HL-60/S4 treated with retinoic acid at 250 ng/mL for 4 days and 3 days (cell line): ENCODE data around the gene CMTM3.

Source experiments
- in situ Hi-C: fragments of 300-500 bp; cut with MboI; formaldehyde crosslinking; loops from 2 replicates; pipeline ENCODE4 v1.7.0; 2022; ENCODE audit warnings: low sequenced_read_pairs

The CMTM3 gene

GRCh38 chr16:66581246-66581952 is 23.1 kb upstream of the CMTM3 start:
- in situ Hi-C loops: loop anchor here (25.0 kb wide), 1 partner anchor 169 kb away; no protein-coding TSS in a partner anchor

- in situ Hi-C loops: loop anchor here (25.0 kb wide), 1 partner anchor 173 kb away; no protein-coding TSS in a partner anchor
Measured at GRCh38 chr16:66585481-66586239, 18.8 kb upstream of the CMTM3 start.

GRCh38 chr16:66587881-66588600 is 16.5 kb upstream of the CMTM3 start:
- in situ Hi-C loops: loop anchor here (25.0 kb wide), 1 partner anchor 176 kb away; no protein-coding TSS in a partner anchor

DNA sequence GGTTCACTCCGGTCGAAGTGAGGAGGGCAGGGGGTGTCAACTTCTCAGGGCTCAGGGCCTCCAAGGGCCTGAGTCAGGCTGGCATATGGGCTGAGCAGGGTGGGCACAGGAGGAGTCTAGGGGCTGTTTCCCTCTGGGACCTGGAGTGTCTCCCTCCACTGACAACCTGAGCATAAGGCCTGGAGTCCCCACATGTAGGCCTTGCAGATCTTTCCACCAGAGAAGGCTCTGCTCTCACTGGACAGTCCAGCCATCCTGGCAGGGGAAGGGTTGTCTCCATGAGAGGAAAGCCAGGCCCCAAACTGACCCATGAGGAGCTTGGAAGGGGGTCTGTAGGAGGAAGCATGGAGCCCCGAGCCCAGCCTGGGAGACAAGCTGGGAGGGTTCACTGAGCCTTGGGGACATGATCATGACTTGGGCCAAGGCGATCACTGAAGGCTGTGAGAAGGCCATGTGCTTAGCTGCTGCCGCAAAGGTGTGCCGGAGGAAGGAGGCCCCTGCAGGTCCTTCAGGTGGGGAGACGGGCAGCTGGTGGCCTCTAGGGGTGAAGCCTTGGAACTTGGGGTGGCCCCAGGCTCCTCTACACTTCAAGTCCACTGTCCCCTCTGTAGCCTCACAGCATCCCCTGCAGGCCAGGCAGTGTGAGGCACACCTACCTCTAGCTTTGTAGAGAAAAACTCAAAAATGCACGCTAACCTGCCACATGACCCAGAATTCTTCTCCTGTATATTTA is 15.4 kb upstream of the CMTM3 start:
- in situ Hi-C loops: loop anchor here (25.0 kb wide), 1 partner anchor 177 kb away; no protein-coding TSS in a partner anchor

DNA sequence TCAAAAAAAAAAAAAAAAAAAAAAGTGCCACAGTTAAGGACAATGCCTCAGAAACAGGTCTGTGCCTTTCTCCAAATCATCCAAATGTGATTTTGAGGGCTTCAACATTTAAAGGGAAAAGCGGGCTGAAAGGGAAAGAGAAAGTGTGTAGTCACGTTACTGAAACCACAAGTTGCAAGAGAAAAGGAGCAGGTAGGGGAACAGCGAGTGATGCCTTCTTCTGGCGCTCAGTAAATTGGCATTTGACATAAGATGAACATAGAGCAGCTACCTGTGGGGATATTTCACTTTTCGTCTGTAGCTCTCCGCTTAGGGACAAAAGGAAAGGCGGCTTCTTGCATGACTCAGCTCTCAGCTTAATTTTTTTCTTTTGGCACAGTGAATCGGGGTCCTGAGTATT is 14.2 kb upstream of the CMTM3 start:
- in situ Hi-C loops: loop anchor here (25.0 kb wide), 1 partner anchor 178 kb away; no protein-coding TSS in a partner anchor

GRCh38 chr16:66591018-66591417 is 13.5 kb upstream of the CMTM3 start:
- in situ Hi-C loops: loop anchor here (25.0 kb wide), 1 partner anchor 179 kb away; no protein-coding TSS in a partner anchor

GRCh38 chr16:66592241-66592640 is 12.3 kb upstream of the CMTM3 start:
- in situ Hi-C loops: loop anchor here (25.0 kb wide), 1 partner anchor 180 kb away; no protein-coding TSS in a partner anchor

- in situ Hi-C loops: loop anchor here (25.0 kb wide), 1 partner anchor 181 kb away; no protein-coding TSS in a partner anchor
Measured at GRCh38 chr16:66592814-66593213, 11.7 kb upstream of the CMTM3 start.

DNA sequence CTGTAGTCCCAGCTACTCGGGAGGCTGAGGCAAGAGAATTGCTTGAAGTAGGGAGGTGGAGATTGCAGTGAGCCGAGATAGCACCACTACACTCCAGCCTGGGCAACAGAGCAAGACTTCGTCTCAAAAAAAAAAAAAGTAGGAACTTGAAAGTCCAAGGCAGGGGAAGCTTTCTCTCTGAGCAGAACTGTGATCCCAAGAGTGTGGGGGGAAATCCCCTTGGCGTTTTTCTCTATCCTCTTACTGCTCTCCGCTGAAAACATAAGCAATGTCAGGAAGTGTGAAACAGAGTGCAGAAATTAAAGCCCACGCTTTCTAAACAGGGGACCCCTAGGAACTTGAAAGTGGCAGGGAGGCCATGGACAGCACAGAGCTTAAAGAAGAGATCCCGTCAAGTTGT is 9.8 kb upstream of the CMTM3 start:
- in situ Hi-C loops: loop anchor here (25.0 kb wide), 1 partner anchor 182 kb away; no protein-coding TSS in a partner anchor

DNA sequence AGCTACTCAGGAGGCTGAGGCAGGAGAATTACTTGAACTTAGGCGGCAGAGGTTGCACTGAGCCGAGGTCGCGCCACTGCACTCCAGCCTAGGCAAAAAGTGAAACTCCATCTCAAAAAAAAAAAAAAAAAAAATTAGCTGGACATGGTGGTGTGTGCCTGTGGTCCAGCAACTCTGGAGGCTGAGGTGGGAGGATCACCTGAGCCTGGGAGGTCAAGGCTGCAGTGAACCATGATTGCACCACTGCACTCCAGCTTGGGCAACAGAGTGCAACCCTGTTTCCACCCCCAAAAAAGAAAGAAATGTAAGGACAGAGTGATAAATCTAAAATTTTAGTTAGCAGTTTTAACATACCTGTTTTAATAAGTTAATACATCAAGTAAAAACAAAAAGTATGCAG is 7.9 kb upstream of the CMTM3 start:
- in situ Hi-C loops: loop anchor here (25.0 kb wide), 1 partner anchor 184 kb away; no protein-coding TSS in a partner anchor

- in situ Hi-C loops: loop anchor here (25.0 kb wide), 1 partner anchor 185 kb away; no protein-coding TSS in a partner anchor
Measured at GRCh38 chr16:66596986-66597848, 7.3 kb upstream of the CMTM3 start.

DNA sequence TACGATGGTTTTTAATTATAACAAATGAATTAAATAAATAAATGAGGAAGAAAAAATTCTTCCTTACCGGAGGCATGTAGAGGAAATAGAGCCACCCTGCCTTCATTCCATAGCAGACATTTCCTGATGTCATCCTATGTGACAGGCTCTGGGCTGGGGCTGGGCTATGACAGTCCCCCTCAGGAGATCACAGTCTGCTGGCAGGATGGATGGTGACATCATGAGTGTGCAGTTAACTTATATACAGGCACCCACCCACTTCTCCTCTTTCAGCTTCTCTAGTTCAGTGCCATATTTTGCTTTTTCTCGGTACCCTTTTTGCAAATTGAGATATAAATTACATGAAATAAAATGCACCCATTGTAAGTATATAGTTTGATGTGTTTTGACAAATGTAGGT is 6.4 kb upstream of the CMTM3 start:
- in situ Hi-C loops: loop anchor here (25.0 kb wide), 1 partner anchor 186 kb away; no protein-coding TSS in a partner anchor

- in situ Hi-C loops: loop anchor here (25.0 kb wide), 1 partner anchor 187 kb away; no protein-coding TSS in a partner anchor
Measured at GRCh38 chr16:66599726-66600125, 4.8 kb upstream of the CMTM3 start.

- in situ Hi-C loops: no loop called here
Measured at GRCh38 chr16:66600477-66600876, 4.0 kb upstream of the CMTM3 start.

DNA sequence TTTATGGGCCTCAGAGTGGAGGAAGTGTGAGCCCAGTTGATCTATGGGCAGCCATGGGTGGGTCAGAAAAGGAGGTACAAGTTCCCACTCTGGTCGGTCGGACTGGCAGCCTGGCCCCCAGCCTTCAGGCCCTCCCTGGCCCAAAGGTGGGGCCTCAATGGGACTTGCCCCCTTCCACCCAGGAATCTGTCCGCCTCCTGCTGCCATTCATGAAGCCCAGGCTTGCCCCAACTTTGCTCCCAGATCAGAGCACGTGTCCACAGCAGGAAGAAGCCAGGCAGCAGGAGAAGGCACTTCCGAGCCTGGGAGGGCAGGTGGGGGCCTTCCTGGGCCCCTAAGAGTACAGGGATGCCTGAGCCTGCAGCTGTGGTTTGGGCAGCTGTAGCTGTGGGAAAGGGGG is 3.0 kb upstream of the CMTM3 start:
- in situ Hi-C loops: no loop called here

DNA sequence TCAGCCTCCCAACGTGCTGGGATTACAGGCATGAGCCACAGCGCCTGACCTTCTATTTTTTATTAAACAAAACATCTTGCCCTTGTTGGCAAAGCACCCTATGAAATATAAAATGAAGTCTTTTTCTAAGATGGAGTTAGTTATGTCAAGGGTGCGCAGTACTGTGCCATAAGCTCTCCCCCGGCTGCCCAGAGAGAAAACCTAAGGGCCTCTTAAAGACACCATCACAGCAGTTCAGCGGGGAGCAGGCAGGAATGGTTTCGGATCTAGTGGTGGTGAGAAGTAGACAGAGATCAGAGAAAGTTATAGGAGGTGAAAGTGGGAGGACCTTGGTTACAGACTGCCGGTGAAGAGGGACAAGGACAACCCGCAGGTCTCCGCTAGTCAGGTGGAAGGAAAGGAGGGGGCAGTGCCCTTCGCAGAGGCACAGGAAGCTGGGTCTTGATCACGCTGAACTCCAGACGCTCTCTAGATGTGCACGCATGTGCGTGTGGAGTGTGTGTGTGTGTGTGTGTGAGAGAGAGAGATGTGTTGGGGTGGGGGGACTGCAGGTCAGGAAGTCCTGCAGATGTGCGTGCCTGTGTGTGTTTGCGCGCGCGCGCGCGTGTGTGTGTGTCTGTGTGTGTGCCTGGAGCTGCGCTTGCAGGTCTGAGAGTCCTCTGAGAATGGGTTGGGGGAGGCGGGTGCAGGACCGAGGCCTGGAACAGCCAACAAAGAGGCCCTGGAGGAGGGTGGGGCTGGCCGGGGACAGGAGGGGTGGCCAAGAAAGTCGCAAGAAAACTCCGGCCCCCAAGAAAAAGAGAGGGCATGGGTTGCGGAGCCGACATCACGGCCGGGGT is 748 bp upstream of the CMTM3 start:
- in situ Hi-C loops: no loop called here

GRCh38 chr16:66605177-66605978 is 874 bp downstream of the CMTM3 start:
- in situ Hi-C loops: no loop called here
